Measurements from ENCODE around the gene PRRT3.

PRRT3 gene

DNA sequence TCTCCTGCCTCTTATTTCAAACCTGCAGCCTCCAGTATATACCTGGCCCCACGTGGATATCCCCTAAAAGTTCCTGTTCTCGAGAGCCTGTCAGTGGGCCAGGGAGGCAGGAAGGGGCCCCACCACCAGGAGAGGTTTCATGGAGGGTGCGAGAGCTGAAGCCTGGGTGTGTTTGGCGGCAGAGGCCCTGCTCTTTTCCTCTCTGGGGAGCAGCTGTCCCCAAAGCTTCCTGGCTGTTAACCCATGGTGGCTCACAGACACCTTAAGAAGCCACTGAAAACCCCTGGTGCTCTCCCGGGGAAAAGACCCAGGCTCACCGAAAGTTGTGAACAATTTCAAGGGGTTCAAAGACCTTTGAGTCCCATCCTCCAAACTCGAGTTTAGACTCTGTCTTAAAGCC lies 1.1 kb downstream of the PRRT3 start:
- Histone ChIP-seq H3K9me3 (ENCODE audit: low read depth, low read length) (no peaks in the 10 kb centered on the region), H3K9ac (ENCODE audit: insufficient read length) (no peak overlapping the region), H3K27ac (no peak overlapping the region), H3K36me3 (ENCODE audit: insufficient read depth, low read length) (no peaks in the 10 kb centered on the region), H3K4me3 (no peak overlapping the region)
- DNase-seq (ENCODE audit: low read depth, low spot score) = no peak
- TF ChIP-seq FOXP2 (optimal IDR thresholded peaks at IDR 0.05; ENCODE audit: control extremely low read depth, extremely low read length, insufficient read depth) = no peak
- no peak for TF ChIP-seq EZH2 (IDR thresholded peaks at IDR 0.05)
- no peak for TF ChIP-seq POLR2AphosphoS5 (IDR thresholded peaks at IDR 0.05; ENCODE audit: borderline replicate concordance, low read depth, low read length)

DNA sequence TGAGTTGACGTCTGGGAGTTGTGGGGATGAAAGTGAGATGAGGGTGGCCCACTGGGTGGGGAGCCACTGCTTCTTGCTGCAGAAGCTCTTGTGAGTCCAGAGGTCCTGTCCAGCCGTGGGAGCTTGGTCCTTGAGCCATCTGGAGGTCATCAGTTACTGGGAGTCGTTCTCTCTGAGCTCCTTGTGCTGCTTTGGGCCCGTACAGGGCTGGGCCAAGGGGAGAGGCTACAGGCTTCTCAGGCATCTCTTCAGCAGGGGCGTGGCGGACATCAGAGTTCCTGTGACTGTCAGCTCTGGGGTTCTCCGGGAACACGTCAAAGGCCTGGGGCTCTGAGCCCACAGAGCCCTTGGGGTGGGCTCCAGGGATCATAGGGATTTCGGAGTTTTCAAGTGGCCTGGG lies 2.6 kb downstream of the PRRT3 start:
- TF ChIP-seq POLR2AphosphoS5 (IDR thresholded peaks at IDR 0.05; ENCODE audit: borderline replicate concordance, low read depth, low read length) (no peak), FOXP2 (optimal IDR thresholded peaks at IDR 0.05; ENCODE audit: control extremely low read depth, extremely low read length, insufficient read depth) (no peak), EZH2 (IDR thresholded peaks at IDR 0.05) (no peak)
- Histone ChIP-seq H3K9ac (ENCODE audit: insufficient read length) (no peak overlapping the region), H3K4me3 (no peak overlapping the region), H3K27ac (no peak overlapping the region), H3K9me3 (ENCODE audit: low read depth, low read length) (no peaks in the 10 kb centered on the region), H3K36me3 (ENCODE audit: insufficient read depth, low read length) (no peaks in the 10 kb centered on the region)
- no peak for DNase-seq (ENCODE audit: low read depth, low spot score)

DNA sequence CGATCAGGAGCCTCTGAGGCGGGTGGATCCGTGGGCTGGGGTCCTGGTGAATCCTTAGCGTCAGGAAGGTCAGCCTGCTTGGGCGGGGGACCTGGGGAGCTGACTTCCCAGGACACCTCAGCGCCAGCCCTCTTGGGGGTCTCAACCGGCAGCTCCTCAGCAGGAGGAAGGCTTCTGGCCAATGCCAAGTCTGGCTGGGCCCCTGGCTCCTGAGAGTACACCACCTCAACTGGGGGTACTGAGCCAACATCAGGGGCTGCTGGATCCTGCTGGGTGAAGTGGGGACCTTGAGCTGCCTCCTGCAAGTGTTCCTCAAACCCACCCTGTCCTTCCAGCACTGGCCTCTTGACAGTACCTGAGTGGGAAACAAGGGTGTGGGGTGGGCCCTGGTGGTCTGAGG lies 3.1 kb downstream of the PRRT3 start:
- TF ChIP-seq POLR2AphosphoS5 (IDR thresholded peaks at IDR 0.05; ENCODE audit: borderline replicate concordance, low read depth, low read length) = no peak
- no peak for TF ChIP-seq EZH2 (IDR thresholded peaks at IDR 0.05)
- TF ChIP-seq FOXP2 (optimal IDR thresholded peaks at IDR 0.05; ENCODE audit: control extremely low read depth, extremely low read length, insufficient read depth) = no peak
- Histone ChIP-seq H3K4me3 (no peak overlapping the region), H3K27ac (no peak overlapping the region), H3K9ac (ENCODE audit: insufficient read length) (no peak overlapping the region), H3K36me3 (ENCODE audit: insufficient read depth, low read length) (no peaks in the 10 kb centered on the region), H3K9me3 (ENCODE audit: low read depth, low read length) (no peaks in the 10 kb centered on the region)
- DNase-seq (ENCODE audit: low read depth, low spot score) = no peak

DNA sequence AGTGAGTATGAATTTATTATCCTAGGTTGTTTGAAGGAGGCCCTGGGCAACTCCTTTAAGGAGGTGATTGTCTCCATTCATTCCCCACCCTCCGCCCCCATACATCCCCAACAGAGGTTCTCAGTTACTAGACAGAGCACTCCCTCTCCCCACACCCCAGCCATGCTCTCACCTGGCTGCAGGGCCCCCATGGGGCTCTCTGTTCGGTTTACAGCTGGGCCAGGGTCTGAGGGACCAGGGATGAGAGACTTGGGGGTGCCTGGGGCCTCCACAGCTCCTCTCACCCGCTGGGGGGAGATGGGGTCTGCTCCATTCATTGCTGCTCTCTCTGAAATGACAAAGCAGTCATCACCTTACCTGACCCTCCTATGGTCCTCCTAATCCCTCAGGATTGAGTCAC lies 3.6 kb downstream of the PRRT3 start:
- Histone ChIP-seq H3K9ac (ENCODE audit: insufficient read length) (no peak overlapping the region), H3K4me3 (no peak overlapping the region)
- no peak for TF ChIP-seq FOXP2 (optimal IDR thresholded peaks at IDR 0.05; ENCODE audit: control extremely low read depth, extremely low read length, insufficient read depth)
- TF ChIP-seq POLR2AphosphoS5 (IDR thresholded peaks at IDR 0.05; ENCODE audit: borderline replicate concordance, low read depth, low read length) = no peak
- no peak for TF ChIP-seq EZH2 (IDR thresholded peaks at IDR 0.05)

DNA sequence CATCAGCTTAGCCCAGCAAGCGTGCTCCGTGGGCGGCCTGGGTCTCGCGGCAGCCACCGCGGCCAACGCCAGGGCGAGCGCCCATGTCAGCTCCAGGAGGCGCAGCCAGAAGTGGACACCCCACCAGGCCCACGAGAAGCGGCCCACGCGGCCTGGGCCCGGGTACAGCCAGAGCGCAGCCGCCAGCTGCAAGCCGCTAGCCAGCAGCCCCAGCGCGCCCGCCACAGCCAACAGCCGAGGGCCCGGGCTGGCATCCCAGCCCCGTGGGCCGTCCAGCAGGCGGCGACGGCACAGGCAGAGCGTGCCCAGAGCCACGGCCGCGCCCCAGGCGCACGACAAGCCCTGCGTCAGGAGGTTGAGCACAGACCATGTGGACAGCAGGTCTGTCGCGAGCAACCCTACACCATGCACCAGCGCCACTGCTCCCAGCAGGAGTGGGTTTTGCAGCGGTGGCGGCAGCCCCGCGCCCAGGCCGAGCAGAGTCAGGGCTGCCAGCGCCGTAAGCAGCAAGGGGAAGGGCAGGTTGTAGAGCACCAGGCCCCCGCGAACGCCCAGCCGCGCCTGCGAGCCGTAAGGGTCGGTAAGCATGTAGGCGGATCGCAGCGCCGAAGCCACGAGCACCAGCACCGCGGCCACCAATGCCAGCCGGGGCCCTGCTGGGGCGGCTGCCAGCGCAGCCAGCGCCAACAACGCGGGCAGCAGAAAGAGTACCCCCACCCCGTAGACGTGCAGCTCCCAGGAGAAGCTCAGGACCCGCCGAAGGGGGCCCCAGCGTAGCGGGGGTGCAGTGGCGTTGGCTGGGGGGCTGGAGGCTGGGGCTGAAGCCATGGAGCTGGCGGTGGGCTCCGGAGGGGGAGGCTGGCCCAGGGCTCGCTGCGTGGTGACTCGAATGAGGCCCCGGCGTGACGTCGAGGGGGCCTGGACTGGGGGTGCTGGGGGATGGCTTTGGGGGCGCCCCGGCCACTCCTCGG lies 4.9 kb downstream of the PRRT3 start:
- Histone ChIP-seq H3K27ac (no peak overlapping the region), H3K36me3 (ENCODE audit: insufficient read depth, low read length) (no peaks in the 10 kb centered on the region), H3K9ac (ENCODE audit: insufficient read length) (no peak overlapping the region), H3K4me3 (peak overlapping the region; percentile 68), H3K9me3 (ENCODE audit: low read depth, low read length) (no peaks in the 10 kb centered on the region)
- DNase-seq (ENCODE audit: low read depth, low spot score) = no peak
- peak; percentile 44; the same call in 1 of the 2 replicates for TF ChIP-seq POLR2AphosphoS5 (IDR thresholded peaks at IDR 0.05; ENCODE audit: borderline replicate concordance, low read depth, low read length)
- no peak for TF ChIP-seq EZH2 (IDR thresholded peaks at IDR 0.05)

More for the DNA sequence above, 3.6 kb downstream of the PRRT3 start:
- H3K36me3 ChIP-seq (ENCODE audit: insufficient read depth, low read length) = no peaks in the 10 kb centered on the region
- H3K27ac ChIP-seq = no peak overlapping the region
- DNase-seq (ENCODE audit: low read depth, low spot score) = no peak
- no peaks in the 10 kb centered on the region for H3K9me3 ChIP-seq (ENCODE audit: low read depth, low read length)

DNA sequence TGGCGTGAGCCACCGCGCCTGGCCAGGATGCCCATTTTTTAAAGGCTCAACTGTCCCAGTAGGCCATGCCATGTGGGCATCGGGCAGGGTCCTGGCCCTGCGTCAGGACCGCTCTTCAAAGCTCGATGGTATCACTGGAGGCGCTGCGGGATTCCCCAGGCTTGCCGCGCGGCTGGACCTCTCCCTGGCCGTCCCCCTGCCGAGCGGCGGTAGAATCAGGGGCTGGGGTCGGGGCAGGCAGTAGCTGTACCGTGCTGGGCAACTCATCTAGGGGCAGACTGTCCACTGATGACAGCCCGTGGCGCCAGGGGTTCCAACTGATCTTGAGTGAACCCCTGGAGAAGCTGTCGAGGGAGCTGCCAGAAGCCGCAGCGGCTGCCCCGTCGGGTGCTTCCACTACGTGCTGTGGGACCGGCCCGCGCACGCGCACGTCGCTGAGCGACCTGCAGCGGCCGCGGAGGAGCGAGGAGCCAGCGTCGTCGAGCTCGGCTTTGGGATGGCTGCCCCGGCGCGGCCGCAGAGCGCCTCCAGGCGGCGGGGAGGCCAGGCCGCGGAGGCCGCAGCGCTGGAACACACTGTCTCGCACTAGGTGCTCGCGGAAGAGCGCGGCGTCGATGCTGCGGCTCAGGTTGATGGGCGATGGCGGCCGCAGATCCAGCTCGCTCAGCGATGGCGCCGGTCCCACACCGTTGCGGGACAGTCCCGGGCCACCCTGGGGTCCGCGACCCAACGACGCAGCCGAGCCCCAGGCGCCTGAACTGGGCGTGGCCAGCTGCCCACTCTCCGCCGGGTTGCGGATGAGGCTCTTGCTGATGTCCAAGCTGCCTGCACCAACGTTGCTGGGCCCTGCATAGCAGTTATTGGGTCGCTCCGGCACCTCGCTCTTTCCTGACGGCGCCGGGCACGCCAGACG lies 5.8 kb downstream of the PRRT3 start:
- no peak for DNase-seq (ENCODE audit: low read depth, low spot score)
- H3K36me3 ChIP-seq (ENCODE audit: insufficient read depth, low read length) = no peaks in the 10 kb centered on the region
- H3K9ac ChIP-seq (ENCODE audit: insufficient read length) = no peak overlapping the region
- no peak overlapping the region for H3K27ac ChIP-seq
- TF ChIP-seq FOXP2 (optimal IDR thresholded peaks at IDR 0.05; ENCODE audit: control extremely low read depth, extremely low read length, insufficient read depth) (no peak), EZH2 (IDR thresholded peaks at IDR 0.05) (no peak), POLR2AphosphoS5 (IDR thresholded peaks at IDR 0.05; ENCODE audit: borderline replicate concordance, low read depth, low read length) (peak; percentile 75; the same call in 1 of the 2 replicates)
- H3K4me3 ChIP-seq = peak overlapping the region; percentile 68
- no peaks in the 10 kb centered on the region for H3K9me3 ChIP-seq (ENCODE audit: low read depth, low read length)

DNA sequence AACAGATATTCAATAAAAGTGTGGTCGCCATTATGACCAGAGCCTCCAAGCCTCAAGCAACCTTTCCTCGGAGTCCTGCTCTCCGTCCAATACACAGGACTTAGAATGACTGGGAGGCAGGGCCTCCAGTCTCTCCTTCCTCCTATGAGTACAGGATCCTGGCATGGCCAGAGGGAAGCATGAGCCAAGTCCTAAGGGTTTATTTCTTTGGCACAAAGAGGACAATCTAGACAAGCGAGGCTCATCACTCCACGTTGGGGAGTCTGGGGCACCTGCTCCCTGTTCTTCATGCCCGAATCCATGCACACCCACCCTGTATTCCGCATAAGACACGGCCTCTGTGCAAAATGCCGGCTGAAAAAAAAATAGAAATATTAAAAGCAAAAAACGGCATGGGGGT lies 6.8 kb downstream of the PRRT3 start:
- no peak for DNase-seq (ENCODE audit: low read depth, low spot score)
- no peak for TF ChIP-seq FOXP2 (optimal IDR thresholded peaks at IDR 0.05; ENCODE audit: control extremely low read depth, extremely low read length, insufficient read depth)
- no peak for TF ChIP-seq EZH2 (IDR thresholded peaks at IDR 0.05)
- TF ChIP-seq POLR2AphosphoS5 (IDR thresholded peaks at IDR 0.05; ENCODE audit: borderline replicate concordance, low read depth, low read length) = no peak
- H3K27ac ChIP-seq = no peak overlapping the region
- H3K4me3 ChIP-seq = no peak overlapping the region
- no peaks in the 10 kb centered on the region for H3K9me3 ChIP-seq (ENCODE audit: low read depth, low read length)
- no peak overlapping the region for H3K9ac ChIP-seq (ENCODE audit: insufficient read length)
- no peaks in the 10 kb centered on the region for H3K36me3 ChIP-seq (ENCODE audit: insufficient read depth, low read length)

DNA sequence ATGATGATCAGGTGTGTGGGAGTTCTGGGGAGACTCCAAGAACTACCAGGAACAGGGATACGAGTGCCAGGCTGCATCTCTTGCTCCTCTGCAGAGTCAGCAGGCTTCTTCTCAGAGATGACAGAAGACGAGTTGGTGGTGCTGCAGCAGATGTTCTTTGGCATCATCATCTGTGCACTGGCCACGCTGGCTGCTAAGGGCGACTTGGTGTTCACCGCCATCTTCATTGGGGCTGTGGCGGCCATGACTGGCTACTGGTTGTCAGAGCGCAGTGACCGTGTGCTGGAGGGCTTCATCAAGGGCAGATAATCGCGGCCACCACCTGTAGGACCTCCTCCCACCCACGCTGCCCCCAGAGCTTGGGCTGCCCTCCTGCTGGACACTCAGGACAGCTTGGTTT lies 7.9 kb downstream of the PRRT3 start:
- H3K36me3 ChIP-seq (ENCODE audit: insufficient read depth, low read length) = no peaks in the 10 kb centered on the region
- no peak overlapping the region for H3K9ac ChIP-seq (ENCODE audit: insufficient read length)
- H3K4me3 ChIP-seq = no peak overlapping the region
- no peak overlapping the region for H3K27ac ChIP-seq
- no peak for DNase-seq (ENCODE audit: low read depth, low spot score)
- no peaks in the 10 kb centered on the region for H3K9me3 ChIP-seq (ENCODE audit: low read depth, low read length)
- TF ChIP-seq POLR2AphosphoS5 (IDR thresholded peaks at IDR 0.05; ENCODE audit: borderline replicate concordance, low read depth, low read length) = no peak
- no peak for TF ChIP-seq EZH2 (IDR thresholded peaks at IDR 0.05)
- no peak for TF ChIP-seq FOXP2 (optimal IDR thresholded peaks at IDR 0.05; ENCODE audit: control extremely low read depth, extremely low read length, insufficient read depth)

Measured in SK-N-MC (cell line).